HCT116 (cell line): ENCODE data around the gene SEMA4D. TPM values are rescaled to one million over a fixed set of nuclear protein-coding genes. Genes with fewer than 3 reads are reported as not detected.

Experiments used
- ATAC-seq: fragments of 200-7000 bp; cut with Tn5 transposase; 2 replicates; pipeline ENCODE4 v1.9.1; 2020; ENCODE audit warnings: mild to moderate bottlenecking, moderate library complexity
- BruUV-seq: library from RNA; stranded (reverse); fragments of 400-500 nt; replicated peaks from 2 replicates; lab custom pipeline; 2021; lab: Mats Ljungman, UMichigan
- CTCF ChIA-PET: fragments of 300-600 bp; sonication (Branson Sonifier 250); formaldehyde crosslinking; loops from one replicate; lab custom pipeline; 2021; ENCODE audit warnings: antibody characterized with exemption; lab: Charles Lee
- POLR2A ChIA-PET: fragments of 300-600, 350-600 bp; sonication (Branson Sonifier 250); formaldehyde crosslinking; loops from one replicate; lab custom pipeline; 2021; ENCODE audit warnings: antibody characterized with exemption; lab: Charles Lee
- RAD21 ChIA-PET, 2 experiments: fragments of 300-600 bp; sonication (Branson Sonifier 250); formaldehyde crosslinking; loops; one replicate each; lab custom pipeline; 2023; ENCODE audit warnings: low total read pairs in 2 of 2; ENCODE audit not compliant: uncharacterized antibody in 2 of 2, unreplicated experiment in 2 of 2, low non-redundant PET in 1 of 2; lab: Charles Lee
- DNase-seq: peaks from one replicate; pipeline ENCODE4 v3.0.0-alpha.2; 2010; ENCODE audit warnings: low read depth, low spot score
- H2AFZ ChIP-seq: fragments of 200-600 bp; shearing (Covaris generic), sonication (generic); 2 replicates; pipeline ENCODE4 v1.6.1; 2017; ENCODE audit warnings: low read depth, mixed run types, mixed read lengths, antibody characterized with exemption, low read length; ENCODE audit not compliant: poor library complexity, severe bottlenecking
- H3K27ac ChIP-seq: 2 replicates; pipeline ENCODE4 v1.5.1; 2012; ENCODE audit warnings: low read depth, low read length
- H3K27me3 ChIP-seq: fragments of 200-600 bp; sonication (generic); 2 replicates; pipeline ENCODE4 v1.6.1; 2016; ENCODE audit warnings: mixed run types, low read length, mixed read lengths; ENCODE audit not compliant: insufficient read depth
- H3K36me3 ChIP-seq, 2 experiments: fragments of 200-500 bp in 1 of 2; fragments of 200-600 bp in 1 of 2; sonication (Bioruptor generic) in 1 of 2; sonication (generic) in 1 of 2; 2 replicates each; pipeline versions ENCODE4 v1.5.1 to v1.6.1; 2014 to 2016; ENCODE audit warnings: low read length in 2 of 2, inconsistent platforms in 1 of 2, mixed read lengths in 1 of 2, mixed run types in 1 of 2; ENCODE audit not compliant: insufficient read depth in 2 of 2, control insufficient read depth in 1 of 2
- H3K4me1 ChIP-seq, 2 experiments: fragments of 200-600 bp in 1 of 2; sonication (generic) in 1 of 2; 2 replicates each; pipeline versions ENCODE4 v1.5.1 to v1.6.1; 2012 to 2017; ENCODE audit warnings: low read length in 2 of 2, inconsistent platforms in 1 of 2, mild to moderate bottlenecking in 1 of 2, mixed read lengths in 1 of 2, mixed run types in 1 of 2, moderate library complexity in 1 of 2; ENCODE audit not compliant: insufficient read depth in 2 of 2, control insufficient read depth in 1 of 2
- H3K4me2 ChIP-seq: fragments of 200-600 bp; sonication (generic); 2 replicates; pipeline ENCODE4 v1.6.1; 2017; ENCODE audit warnings: mixed run types, low read length, mixed read lengths
- H3K4me3 ChIP-seq, 2 experiments: fragments of 200-600 bp in 1 of 2; sonication (generic) in 1 of 2; replicated peaks in 1 of 2; 2 replicates each; pipeline ENCODE4 v1.5.1; 2011 to 2016; ENCODE audit warnings: low read length in 2 of 2, control low read depth in 1 of 2, low read depth in 1 of 2, mild to moderate bottlenecking in 1 of 2, mixed read lengths in 1 of 2, mixed run types in 1 of 2
- H3K79me2 ChIP-seq: fragments of 200-600 bp; sonication (generic); 2 replicates; pipeline ENCODE4 v1.6.1; 2017; ENCODE audit warnings: mild to moderate bottlenecking, mixed run types, low read length, moderate library complexity, mixed read lengths; ENCODE audit not compliant: insufficient read depth
- H3K9ac ChIP-seq: fragments of 200-600 bp; sonication (generic); 2 replicates; pipeline ENCODE4 v1.6.1; 2016; ENCODE audit warnings: low read length, mixed read lengths
- H3K9me2 ChIP-seq: fragments of 200-600 bp; sonication (generic), shearing (Covaris generic); 2 replicates; pipeline ENCODE4 v1.6.1; 2017; ENCODE audit warnings: mixed run types, mild to moderate bottlenecking, moderate library complexity; ENCODE audit not compliant: insufficient read depth
- H3K9me3 ChIP-seq, 2 experiments: fragments of 200-500 bp in 1 of 2; fragments of 200-600 bp in 1 of 2; sonication (Bioruptor generic) in 1 of 2; sonication (generic) in 1 of 2; 2 replicates each; pipeline ENCODE4 v1.6.1; 2014 to 2017; ENCODE audit warnings: low read length in 2 of 2, mixed read lengths in 2 of 2, inconsistent platforms in 1 of 2, low read depth in 1 of 2, mild to moderate bottlenecking in 1 of 2, mixed run types in 1 of 2, moderate library complexity in 1 of 2; ENCODE audit not compliant: control insufficient read depth in 1 of 2, insufficient read depth in 1 of 2
- H4K20me1 ChIP-seq: fragments of 200-600 bp; sonication (generic), shearing (Covaris generic); 2 replicates; pipeline ENCODE4 v1.6.1; 2017; ENCODE audit warnings: mixed run types, mild to moderate bottlenecking, moderate library complexity; ENCODE audit not compliant: insufficient read depth
- CBX3 ChIP-seq: IDR thresholded peaks from 2 replicates; pipeline ENCODE4 v1.6.1; 2012; ENCODE audit warnings: low read depth
- CEBPB ChIP-seq: IDR thresholded peaks from 2 replicates; pipeline ENCODE4 v1.6.1; 2012; ENCODE audit warnings: low read depth
- EGR1 ChIP-seq: IDR thresholded peaks from 2 replicates; pipeline ENCODE4 v1.6.1; 2012; ENCODE audit warnings: low read depth
- ELF1 ChIP-seq: IDR thresholded peaks from 2 replicates; pipeline ENCODE4 v1.6.1; 2012; ENCODE audit warnings: low read depth, borderline replicate concordance
- EZH2phosphoT487 ChIP-seq: fragments of 200-600 bp; IDR thresholded peaks from 2 replicates; pipeline ENCODE4 v1.6.1; 2018; ENCODE audit warnings: antibody characterized with exemption, borderline replicate concordance
- JUND ChIP-seq: IDR thresholded peaks from 2 replicates; pipeline ENCODE4 v1.6.1; 2012
- POLR2A ChIP-seq: IDR thresholded peaks from 2 replicates; pipeline ENCODE4 v1.7.0; 2011; ENCODE audit warnings: borderline replicate concordance; ENCODE audit not compliant: insufficient read depth, insufficient read length; ENCODE audit errors: extremely low read depth
- RAD21 ChIP-seq: IDR thresholded peaks from 2 replicates; pipeline ENCODE4 v1.6.1; 2012; ENCODE audit warnings: low read depth, mild to moderate bottlenecking
- SP1 ChIP-seq: IDR thresholded peaks from 2 replicates; pipeline ENCODE4 v1.6.1; 2012; ENCODE audit warnings: low read depth
- SRF ChIP-seq: IDR thresholded peaks from 2 replicates; pipeline ENCODE4 v1.6.1; 2012; ENCODE audit warnings: low read depth
- TCF7L2 ChIP-seq: IDR thresholded peaks from 2 replicates; pipeline ENCODE4 v1.7.0; 2011; ENCODE audit warnings: borderline replicate concordance, inconsistent platforms; ENCODE audit not compliant: insufficient read depth, insufficient read length; ENCODE audit errors: extremely low read depth
- YY1 ChIP-seq: IDR thresholded peaks from 2 replicates; pipeline ENCODE4 v1.6.1; 2011; ENCODE audit warnings: low read length, low read depth, moderate library complexity, mild to moderate bottlenecking; ENCODE audit not compliant: insufficient replicate concordance; ENCODE audit errors: extremely low read depth
- ZBTB33 ChIP-seq: IDR thresholded peaks from 2 replicates; pipeline ENCODE4 v1.6.1; 2011; ENCODE audit warnings: mild to moderate bottlenecking, low read length, moderate library complexity; ENCODE audit not compliant: insufficient replicate concordance; ENCODE audit errors: extremely low read depth
- ZFX ChIP-seq: fragments of 450-650 bp; IDR thresholded peaks from 2 replicates; pipeline ENCODE4 v1.6.1; 2017
- ZNF274 ChIP-seq: fragments of 200-500 bp; sonication (Bioruptor generic); IDR thresholded peaks from 2 replicates; pipeline ENCODE4 v1.6.1; 2014; ENCODE audit warnings: mild to moderate bottlenecking, low read depth, low read length, inconsistent platforms
- intact Hi-C: fragments of 100-400 bp; cut with micrococcal nuclease; formaldehyde crosslinking; loops from 2 replicates; pipeline ENCODE4 v1.10.0; 2022
- total RNA-seq: library from RNA; stranded (reverse); gene quantifications from one replicate; pipeline ENCODE4 v1.2.1, GENCODE V29; 2021; ENCODE audit not compliant: unreplicated experiment

Gene SEMA4D
- total RNA-seq, 1 experiment from 2014 or later = 32.0 TPM

- TF ChIP-seq TCF7L2 (no peak), YY1 (no peak), ELF1 (no peak), SP1 (no peak)
Observed at GRCh38 chr9:89482901-89483361, 15.0 kb downstream of the SEMA4D start (continued).

- Histone ChIP-seq H3K9me2 (no peaks in the 10 kb centered on the region), H3K79me2 (peaks cover 27% of the 10 kb centered on the region), H3K27ac (no peak overlapping the region), H3K27me3 (no peaks in the 10 kb centered on the region), H4K20me1 (no peaks in the 10 kb centered on the region), H3K36me3 (no peaks in the 10 kb centered on the region), H3K9me3 (no peaks in the 10 kb centered on the region), H3K9ac (no peak overlapping the region), H3K4me3 (no peak overlapping the region), H3K4me2 (no peak overlapping the region)
- ChIA-PET POLR2A (no interaction called here), CTCF (no interaction called here), RAD21 (no interaction called here)
- no peak for DNase-seq
- BruUV-seq = no TSS peak
- intact Hi-C loops = no loop called here
- TF ChIP-seq TCF7L2 (no peak), ELF1 (no peak), EZH2phosphoT487 (no peak), ZFX (no peak), POLR2A (no peak), ZBTB33 (no peak), ZNF274 (no peak), CBX3 (no peak), SRF (no peak), CEBPB (no peak), RAD21 (no peak), JUND (no peak), EGR1 (no peak)
- TF ChIP-seq, all 23 proteins: peak for 0
- no peak overlapping the region for H2AFZ ChIP-seq
- no peak for ATAC-seq
- H3K4me1 ChIP-seq = no peaks in the 10 kb centered on the region
Observed at GRCh38 chr9:89482056-89482851, 15.7 kb downstream of the SEMA4D start.
